D721Med (cell line): ENCODE results near the gene TAF11L12.
"Not testable (repeated sequence)": the region's sequence is repeated elsewhere in the genome, so short reads cannot be mapped to it uniquely, and the experiment has no call there.

Experiments used
- DNase-seq: peaks from one replicate; pipeline ENCODE4 v3.0.0; 2011; ENCODE audit warnings: low spot score; ENCODE audit not compliant: insufficient read length
- FAIRE-seq: peaks from 2 replicates; lab custom pipeline; 2011; peaks lifted over from hg19 to GRCh38; lab: Jason Lieb, UNC
- TF ChIP-seq, protein P1 (sequence below): IDR thresholded peaks from 2 replicates; pipeline ENCODE4 v1.5.1; 2012; ENCODE audit warnings: mild to moderate bottlenecking, control low read depth; ENCODE audit not compliant: insufficient read depth; ENCODE audit errors: missing control alignments

TAF11L12 gene

DNA sequence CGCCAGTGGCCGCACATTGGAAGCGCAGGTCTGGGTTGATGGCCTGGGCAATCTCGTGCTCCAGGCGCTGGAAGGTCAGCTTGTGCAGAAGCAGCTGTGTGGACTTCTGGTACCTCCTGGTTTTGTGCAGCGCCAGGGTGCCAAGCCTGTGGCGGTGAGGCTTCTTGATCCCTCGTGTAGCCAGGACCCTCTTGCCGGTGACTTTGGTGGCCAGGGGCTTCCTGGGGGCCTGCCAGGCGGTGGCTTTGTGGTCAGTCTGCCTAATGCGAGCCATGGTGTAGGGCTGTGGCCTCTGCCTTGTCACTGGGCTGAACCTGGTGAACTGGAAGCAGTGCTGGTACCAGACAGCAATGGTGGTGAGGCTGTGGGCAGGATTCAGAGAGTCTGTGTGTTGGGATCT lies 15.5 kb downstream of the TAF11L12 start:
- TF ChIP-seq, protein P1, sequence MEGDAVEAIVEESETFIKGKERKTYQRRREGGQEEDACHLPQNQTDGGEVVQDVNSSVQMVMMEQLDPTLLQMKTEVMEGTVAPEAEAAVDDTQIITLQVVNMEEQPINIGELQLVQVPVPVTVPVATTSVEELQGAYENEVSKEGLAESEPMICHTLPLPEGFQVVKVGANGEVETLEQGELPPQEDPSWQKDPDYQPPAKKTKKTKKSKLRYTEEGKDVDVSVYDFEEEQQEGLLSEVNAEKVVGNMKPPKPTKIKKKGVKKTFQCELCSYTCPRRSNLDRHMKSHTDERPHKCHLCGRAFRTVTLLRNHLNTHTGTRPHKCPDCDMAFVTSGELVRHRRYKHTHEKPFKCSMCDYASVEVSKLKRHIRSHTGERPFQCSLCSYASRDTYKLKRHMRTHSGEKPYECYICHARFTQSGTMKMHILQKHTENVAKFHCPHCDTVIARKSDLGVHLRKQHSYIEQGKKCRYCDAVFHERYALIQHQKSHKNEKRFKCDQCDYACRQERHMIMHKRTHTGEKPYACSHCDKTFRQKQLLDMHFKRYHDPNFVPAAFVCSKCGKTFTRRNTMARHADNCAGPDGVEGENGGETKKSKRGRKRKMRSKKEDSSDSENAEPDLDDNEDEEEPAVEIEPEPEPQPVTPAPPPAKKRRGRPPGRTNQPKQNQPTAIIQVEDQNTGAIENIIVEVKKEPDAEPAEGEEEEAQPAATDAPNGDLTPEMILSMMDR = no peak
- no peak for DNase-seq
- no peak for FAIRE-seq

DNA sequence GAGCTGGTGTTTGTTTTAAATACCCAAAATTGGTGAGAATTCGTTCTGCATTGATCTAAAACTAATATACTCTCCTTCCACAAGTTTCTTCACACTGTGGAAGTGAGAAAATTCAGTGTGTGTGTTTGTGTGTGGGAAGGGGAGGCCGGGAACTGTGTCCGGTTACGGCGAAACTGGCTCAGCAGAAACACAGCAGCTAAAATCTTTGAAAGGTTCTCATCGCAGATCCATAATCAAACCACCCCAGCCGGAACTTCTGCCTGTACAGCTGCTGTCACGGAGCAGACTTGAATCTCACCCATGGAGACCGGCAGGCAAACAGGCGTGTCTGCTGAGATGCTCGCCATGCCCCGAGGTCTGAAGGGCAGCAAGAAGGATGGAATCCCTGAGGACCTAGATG lies 21.6 kb downstream of the TAF11L12 start, which contains the start of gene TAF11L13:
Gene TAF11L13, plus strand, starts transcription at position 301 of the 400 bp plus-strand sequence.
- DNase-seq, FAIRE-seq: not testable (repeated sequence)

DNA sequence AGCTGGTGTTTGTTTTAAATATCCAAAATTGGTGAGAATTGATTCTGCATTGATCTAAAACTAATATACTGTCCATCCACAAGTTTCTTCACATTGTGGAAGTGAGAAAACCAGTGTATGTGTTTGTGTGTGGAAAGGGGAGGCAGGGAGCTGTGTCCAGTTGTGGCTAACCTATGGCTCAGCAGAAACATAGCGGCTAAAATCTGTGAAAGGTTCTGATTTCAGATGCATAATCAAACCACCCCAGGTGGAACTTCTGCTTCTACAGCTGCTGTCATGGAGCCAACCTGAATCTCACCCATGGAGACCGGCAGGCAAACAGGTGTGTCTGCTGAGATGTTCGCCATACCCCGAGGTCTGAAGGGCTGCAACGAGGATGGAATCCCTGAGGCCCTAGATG lies 24.0 kb downstream of the TAF11L12 start, which contains the start of gene TAF11L14:
Gene TAF11L14, plus strand, starts transcription at position 301 of the 400 bp plus-strand sequence.
- no peak for FAIRE-seq
- no peak for DNase-seq
- TF ChIP-seq, protein P1 = no peak

DNA sequence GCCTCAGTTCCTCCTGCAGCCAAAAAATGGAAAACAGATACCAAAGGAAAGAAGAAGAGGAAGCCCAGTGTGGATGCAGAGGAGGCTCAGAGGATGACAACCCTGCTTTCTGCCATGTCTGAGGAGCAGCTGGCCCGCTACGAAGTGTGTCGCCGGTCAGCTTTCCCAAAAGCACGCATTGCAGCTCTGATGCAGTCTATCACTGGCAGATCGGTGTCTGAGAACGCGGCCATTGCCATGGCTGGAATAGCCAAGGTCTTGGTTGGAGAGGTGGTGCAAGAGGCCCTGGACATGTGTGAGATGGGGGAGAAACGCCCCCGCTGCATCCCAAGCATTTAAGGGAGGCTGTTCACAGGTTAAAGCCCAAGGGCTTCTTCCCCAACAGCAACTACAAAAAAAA lies 39.0 kb downstream of the TAF11L12 start:
- FAIRE-seq, DNase-seq: not testable (repeated sequence)

DNA sequence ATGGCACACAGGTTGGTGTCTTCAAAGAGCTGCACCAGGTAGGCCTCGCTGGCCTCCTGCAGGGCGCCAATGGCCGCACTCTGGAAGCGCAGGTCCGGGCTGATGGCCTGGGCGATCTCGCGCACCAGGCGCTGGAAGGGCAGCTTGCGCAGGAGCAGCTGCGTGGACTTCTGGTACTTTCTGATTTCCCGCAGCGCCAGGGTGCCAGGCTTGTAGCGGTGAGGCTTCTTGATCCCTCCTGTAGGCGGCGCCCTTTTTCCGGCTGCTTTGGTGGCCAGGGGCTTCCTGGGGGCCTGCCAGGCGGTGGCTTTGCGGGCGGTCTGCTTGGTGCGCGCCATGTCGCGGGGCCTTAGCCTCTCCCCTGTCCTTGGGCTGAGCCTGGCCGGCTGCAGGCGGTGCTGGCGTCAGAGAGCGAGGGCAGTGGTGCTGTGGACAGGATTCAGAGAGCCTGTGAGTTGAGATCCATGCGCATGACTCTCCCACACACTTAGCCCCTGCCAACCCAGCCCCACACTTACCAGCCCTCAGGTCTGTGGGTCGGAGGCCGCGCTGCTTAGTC lies 45.1 kb downstream of the TAF11L12 start:
- not testable (repeated sequence) for DNase-seq, FAIRE-seq

DNA sequence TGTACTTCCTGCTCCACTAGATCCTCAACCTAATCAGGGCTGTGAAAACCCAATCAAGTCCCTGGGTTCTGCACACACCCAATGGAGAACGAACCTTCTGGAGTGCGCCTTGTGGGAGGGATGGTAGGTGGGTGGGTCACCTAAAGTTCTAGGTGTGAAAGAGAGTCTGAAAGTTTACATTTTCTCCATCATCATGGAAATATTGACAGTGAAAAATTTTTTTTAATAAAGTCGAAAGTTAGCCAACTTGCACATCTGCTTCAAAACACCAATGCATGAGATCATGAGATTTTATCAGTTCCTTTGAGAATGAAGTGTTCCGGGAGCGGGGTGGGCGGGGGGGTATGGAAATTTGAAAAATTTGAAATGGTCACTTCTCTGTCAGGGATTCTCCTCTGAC lies 45.7 kb downstream of the TAF11L12 start:
- DNase-seq (no peak), FAIRE-seq (no peak)
- TF ChIP-seq, protein P1 = no peak
